PC-3 (cell line): ENCODE data around the gene LCP1. TPM values are rescaled to one million over a fixed set of nuclear protein-coding genes. Genes with fewer than 3 reads are reported as not detected.

Experiments
- ATAC-seq: fragments of 200-7000 bp; cut with Tn5 transposase; 2 replicates; pipeline ENCODE4 v1.9.1; 2020; ENCODE audit warnings: mild to moderate bottlenecking, moderate library complexity
- BruUV-seq: library from RNA; stranded (reverse); fragments of 400-500 nt; replicated peaks from 2 replicates; lab custom pipeline; 2021; lab: Mats Ljungman, UMichigan
- CTCF ChIA-PET: fragments of 300-600 bp; sonication (Branson Sonifier 250); formaldehyde crosslinking; loops from one replicate; lab custom pipeline; 2022; ENCODE audit warnings: antibody characterized with exemption; lab: Charles Lee
- POLR2A ChIA-PET: fragments of 300-600 bp; sonication (Branson Sonifier 250); formaldehyde crosslinking; loops from one replicate; lab custom pipeline; 2022; ENCODE audit warnings: antibody characterized with exemption; ENCODE audit not compliant: unreplicated experiment; lab: Charles Lee
- DNase-seq: peaks from one replicate; pipeline ENCODE4 v3.0.0-alpha.2; 2015
- H2AFZ ChIP-seq: fragments of 300-600 bp; sonication (generic); 2 replicates; pipeline ENCODE4 v1.6.0; 2016; ENCODE audit warnings: antibody characterized with exemption, low read length
- H3F3A ChIP-seq: fragments of 300-600 bp; sonication (generic); one replicate; pipeline ENCODE4 v1.6.0; 2017; ENCODE audit warnings: antibody characterized with exemption, low read length, control low read depth, mild to moderate bottlenecking; ENCODE audit not compliant: unreplicated experiment
- H3K27ac ChIP-seq: fragments of 300-600 bp; sonication (generic); 2 replicates; pipeline ENCODE4 v1.5.1; 2016; ENCODE audit warnings: mild to moderate bottlenecking, low read length
- H3K27me3 ChIP-seq: fragments of 300-600 bp; sonication (generic); 2 replicates; pipeline ENCODE4 v1.6.1; 2016; ENCODE audit warnings: low read length, mixed read lengths
- H3K36me3 ChIP-seq: fragments of 300-600 bp; sonication (generic); 2 replicates; pipeline ENCODE4 v1.6.1; 2016; ENCODE audit warnings: low read depth, mixed run types, low read length, mixed read lengths
- H3K4me1 ChIP-seq: fragments of 300-600 bp; sonication (generic); 2 replicates; pipeline ENCODE4 v1.5.1; 2016; ENCODE audit warnings: low read length; ENCODE audit not compliant: insufficient read depth
- H3K4me2 ChIP-seq: fragments of 300-600 bp; sonication (generic); 2 replicates; pipeline ENCODE4 v1.6.0; 2016; ENCODE audit warnings: low read length
- H3K4me3 ChIP-seq: fragments of 300-600 bp; sonication (generic); 2 replicates; pipeline ENCODE4 v1.5.1; 2016; ENCODE audit warnings: mild to moderate bottlenecking, low read length, mixed read lengths
- H3K79me2 ChIP-seq: fragments of 300-600 bp; sonication (generic); 2 replicates; pipeline ENCODE4 v1.6.1; 2017; ENCODE audit warnings: low read length, mixed read lengths
- H3K9ac ChIP-seq: fragments of 300-600 bp; sonication (generic); 2 replicates; pipeline ENCODE4 v1.6.0; 2016; ENCODE audit warnings: mild to moderate bottlenecking, low read length
- H3K9me2 ChIP-seq: fragments of 300-600 bp; sonication (generic); replicated peaks from 2 replicates; pipeline ENCODE4 v1.6.1; 2016; ENCODE audit warnings: mixed run types, low read length, mixed read lengths
- H3K9me3 ChIP-seq: fragments of 300-600 bp; sonication (generic); 2 replicates; pipeline ENCODE4 v1.6.1; 2016; ENCODE audit warnings: low read length, mixed read lengths
- H4K20me1 ChIP-seq: fragments of 300-600 bp; sonication (generic); 2 replicates; pipeline ENCODE4 v1.6.1; 2016; ENCODE audit warnings: low read length, mixed read lengths
- CTCF ChIP-seq: fragments of 300-600 bp; sonication (generic); conservative IDR thresholded peaks from 2 replicates; pipeline ENCODE4 v1.5.1; 2017; ENCODE audit warnings: antibody characterized with exemption, low read depth, mild to moderate bottlenecking, low read length
- EZH2 ChIP-seq: fragments of 300-600 bp; sonication (generic); IDR thresholded peaks from one replicate; pipeline ENCODE4 v1.6.1; 2017; ENCODE audit warnings: antibody characterized with exemption, mild to moderate bottlenecking, low read length; ENCODE audit not compliant: unreplicated experiment
- EZH2phosphoT487 ChIP-seq: fragments of 300-600 bp; sonication (generic); IDR thresholded peaks from 2 replicates; pipeline ENCODE4 v1.6.1; 2018; ENCODE audit warnings: mild to moderate bottlenecking, antibody characterized with exemption, low read length, borderline replicate concordance
- intact Hi-C: fragments of 100-400 bp; cut with micrococcal nuclease; formaldehyde crosslinking; loops from 2 replicates; pipeline ENCODE4 v1.9.0; 2023
- total RNA-seq: library from RNA; depleted of rRNA; stranded (reverse); fragments of >200 nt; gene quantifications from 2 replicates; pipeline ENCODE4 v1.2.3, GENCODE V29; 2014

The LCP1 gene
- total RNA-seq, 1 experiment from 2014 or later: 143 TPM

- H3K79me2 ChIP-seq: peaks cover 100% of the 10 kb centered on the region
Measured at GRCh38 chr13:46170268-46170667, 11.7 kb downstream of the LCP1 start.

DNA sequence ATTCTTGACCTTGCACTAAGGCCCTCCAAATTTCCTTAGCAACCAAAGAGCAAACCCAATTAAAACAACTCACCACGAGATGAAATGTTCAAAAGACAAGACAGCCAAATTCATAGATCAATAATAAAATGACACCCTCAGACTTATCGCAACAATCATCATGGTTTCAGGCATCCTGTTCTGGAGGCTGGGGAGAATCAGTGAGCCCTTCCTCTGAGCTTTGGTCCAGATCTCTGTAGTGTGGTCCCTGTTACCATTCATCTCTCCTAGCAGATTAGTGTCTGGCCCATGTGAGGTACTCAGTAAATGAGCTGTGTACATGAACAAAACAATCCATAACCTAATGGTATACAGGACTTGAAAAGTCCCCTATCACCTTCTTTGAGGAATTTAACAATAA, 12.2 kb downstream of the LCP1 start:
- Histone ChIP-seq H3K4me2 (no peak overlapping the region), H3K9me2 (no peaks in the 10 kb centered on the region), H4K20me1 (peaks cover 5% of the 10 kb centered on the region; the same call in 1 of the 2 replicates), H3F3A (no peaks in the 10 kb centered on the region), H2AFZ (no peak overlapping the region), H3K9me3 (no peaks in the 10 kb centered on the region), H3K4me1 (peaks cover 13% of the 10 kb centered on the region; the same call in 1 of the 2 replicates), H3K4me3 (no peak overlapping the region), H3K36me3 (no peaks in the 10 kb centered on the region; the same call in 1 of the 2 replicates), H3K27ac (no peak overlapping the region), H3K79me2 (peaks cover 100% of the 10 kb centered on the region), H3K27me3 (no peaks in the 10 kb centered on the region), H3K9ac (no peak overlapping the region)
- no peak for TF ChIP-seq EZH2phosphoT487
- no peak for TF ChIP-seq EZH2
- TF ChIP-seq CTCF: no peak
- intact Hi-C loops: no loop called here
- BruUV-seq: no TSS peak
- DNase-seq (no peak), ATAC-seq (no peak)
- CTCF ChIA-PET: no interaction called here
- POLR2A ChIA-PET: no interaction called here

More at GRCh38 chr13:46170268-46170667, 11.7 kb downstream of the LCP1 start:
- POLR2A ChIA-PET: no interaction called here
- H3K4me1 ChIP-seq: peaks cover 13% of the 10 kb centered on the region; the same call in 1 of the 2 replicates
- H3F3A ChIP-seq: no peaks in the 10 kb centered on the region
- no peak overlapping the region for H3K4me3 ChIP-seq
- no peak overlapping the region for H3K4me2 ChIP-seq
- no peak overlapping the region for H3K27ac ChIP-seq
- no peak for ATAC-seq
- H3K9me3 ChIP-seq: no peaks in the 10 kb centered on the region
- H3K9me2 ChIP-seq: no peaks in the 10 kb centered on the region
- intact Hi-C loops: no loop called here
- BruUV-seq: no TSS peak
- no peak overlapping the region for H2AFZ ChIP-seq
- no peak for DNase-seq
- no peaks in the 10 kb centered on the region; the same call in 1 of the 2 replicates for H3K36me3 ChIP-seq
- H4K20me1 ChIP-seq: peaks cover 5% of the 10 kb centered on the region; the same call in 1 of the 2 replicates
- no peak for TF ChIP-seq EZH2phosphoT487
- TF ChIP-seq CTCF: no peak
- TF ChIP-seq EZH2: no peak
- H3K9ac ChIP-seq: no peak overlapping the region
- CTCF ChIA-PET: no interaction called here
- H3K27me3 ChIP-seq: no peaks in the 10 kb centered on the region

GRCh38 chr13:46168783-46169182, 13.2 kb downstream of the LCP1 start:
- Histone ChIP-seq H3K9me3 (no peaks in the 10 kb centered on the region), H3K27ac (no peak overlapping the region), H4K20me1 (peaks cover 5% of the 10 kb centered on the region; the same call in 1 of the 2 replicates), H3K4me1 (peaks cover 13% of the 10 kb centered on the region; the same call in 1 of the 2 replicates), H3K36me3 (no peaks in the 10 kb centered on the region; the same call in 1 of the 2 replicates), H3K4me3 (no peak overlapping the region), H2AFZ (no peak overlapping the region), H3K9me2 (no peaks in the 10 kb centered on the region), H3K9ac (no peak overlapping the region), H3K4me2 (no peak overlapping the region), H3K27me3 (no peaks in the 10 kb centered on the region), H3K79me2 (peaks cover 100% of the 10 kb centered on the region), H3F3A (no peaks in the 10 kb centered on the region)
- ATAC-seq: no peak
- POLR2A ChIA-PET: no interaction called here
- CTCF ChIA-PET: no interaction called here
- no TSS peak for BruUV-seq
- intact Hi-C loops: no loop called here
- DNase-seq: no peak
- TF ChIP-seq EZH2phosphoT487: no peak
- TF ChIP-seq CTCF: no peak
- TF ChIP-seq EZH2: no peak
